ENCODE data around the gene CTF1. TPM values are rescaled to one million over a fixed set of nuclear protein-coding genes. Genes with fewer than 3 reads are reported as not detected.

Gene CTF1
- total RNA-seq, 2 donors from 2014 or later, result 0.17 to 0.36 TPM

GRCh38 chr16:30941600-30942425, 45.4 kb downstream of the CTF1 start:
- H3K27me3 Mint-ChIP-seq, result no peaks in the 10 kb centered on the region
- H3K4me1 Mint-ChIP-seq (ENCODE audit: low read depth in 2 of 2), result peaks cover 24 to 34% of the 10 kb centered on the region in 2 donors
- ATAC-seq (peak; percentile 96 to 97), DNase-seq (ENCODE audit: low spot score) (peak; percentile 87)
- H3K27ac Mint-ChIP-seq, result peak overlapping the region; percentile 43 to 89
- H3K36me3 Mint-ChIP-seq, result peaks cover 5% of the 10 kb centered on the region
- H3K4me3 Mint-ChIP-seq, result peak overlapping the region; percentile 58
- no peaks in the 10 kb centered on the region for H3K9me3 Mint-ChIP-seq

- Mint-ChIP-seq H3K27ac (peak overlapping the region; percentile 43 to 89), H3K9me3 (no peaks in the 10 kb centered on the region), H3K36me3 (peaks cover 5% of the 10 kb centered on the region), H3K4me3 (peak overlapping the region; percentile 58), H3K27me3 (no peaks in the 10 kb centered on the region), H3K4me1 (ENCODE audit: low read depth in 2 of 2) (peaks cover 22 to 34% of the 10 kb centered on the region in 2 donors)
- DNase-seq (ENCODE audit: low spot score) (no peak), ATAC-seq (no peak)
Measured at GRCh38 chr16:30942426-30942806, 46.0 kb downstream of the CTF1 start.

- no peaks in the 10 kb centered on the region for H3K9me3 Mint-ChIP-seq
- H3K4me3 Mint-ChIP-seq, result no peak overlapping the region
- H3K27ac Mint-ChIP-seq, result peak overlapping the region in 1 of 2 donors; percentile 53
- H3K4me1 Mint-ChIP-seq (ENCODE audit: low read depth in 2 of 2), result peaks cover 16 to 34% of the 10 kb centered on the region in 2 donors
- ATAC-seq, result no peak
- H3K27me3 Mint-ChIP-seq, result no peaks in the 10 kb centered on the region
- DNase-seq (ENCODE audit: low spot score), result no peak
- H3K36me3 Mint-ChIP-seq, result peaks cover 5% of the 10 kb centered on the region
Measured at GRCh38 chr16:30944352-30944751, 47.9 kb downstream of the CTF1 start.

DNA sequence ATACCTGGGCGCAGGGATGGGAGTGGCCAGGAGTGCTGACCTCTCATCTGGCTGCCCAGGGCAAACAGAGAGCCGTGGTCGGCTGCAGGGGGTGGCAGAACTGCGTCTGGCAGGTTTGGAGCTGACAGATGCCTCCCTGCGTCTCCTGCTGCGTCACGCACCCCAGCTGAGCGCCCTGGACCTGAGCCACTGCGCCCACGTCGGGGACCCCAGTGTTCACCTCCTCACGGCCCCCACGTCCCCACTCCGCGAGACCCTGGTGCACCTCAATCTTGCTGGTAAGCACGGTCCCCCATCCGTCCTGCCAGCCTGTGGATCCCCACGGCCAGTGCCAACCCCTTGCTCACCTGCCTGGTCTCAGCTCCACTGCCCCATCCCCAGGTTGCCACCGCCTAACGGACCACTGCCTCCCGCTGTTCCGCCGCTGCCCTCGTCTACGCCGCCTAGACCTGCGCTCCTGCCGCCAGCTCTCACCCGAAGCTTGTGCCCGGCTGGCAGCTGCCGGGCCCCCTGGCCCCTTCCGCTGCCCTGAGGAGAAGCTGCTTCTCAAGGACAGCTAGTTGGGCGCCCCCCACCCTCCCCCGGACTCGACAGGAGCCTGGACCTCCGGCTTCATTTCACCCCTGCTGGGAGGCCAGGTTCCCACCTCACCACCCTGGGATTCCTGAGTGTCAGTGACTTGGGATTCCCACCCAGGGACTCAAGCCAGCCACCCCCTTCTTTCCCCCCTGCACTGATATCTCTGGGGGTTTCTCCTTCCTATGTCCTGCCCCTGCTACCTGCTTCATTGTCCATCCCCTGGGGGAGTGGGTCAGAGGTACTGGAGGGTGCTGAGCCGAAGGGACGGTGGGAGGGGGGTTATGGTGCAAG, 50.5 kb downstream of the CTF1 start:
- Mint-ChIP-seq H3K4me3 (peak overlapping the region; percentile 17), H3K27me3 (no peaks in the 10 kb centered on the region), H3K4me1 (ENCODE audit: low read depth in 2 of 2) (peaks cover 17 to 36% of the 10 kb centered on the region in 2 donors), H3K9me3 (no peaks in the 10 kb centered on the region), H3K36me3 (peaks cover 5% of the 10 kb centered on the region), H3K27ac (peak overlapping the region in 1 of 2 donors; percentile 72)
- DNase-seq (ENCODE audit: low spot score) (no peak), ATAC-seq (no peak)

DNA sequence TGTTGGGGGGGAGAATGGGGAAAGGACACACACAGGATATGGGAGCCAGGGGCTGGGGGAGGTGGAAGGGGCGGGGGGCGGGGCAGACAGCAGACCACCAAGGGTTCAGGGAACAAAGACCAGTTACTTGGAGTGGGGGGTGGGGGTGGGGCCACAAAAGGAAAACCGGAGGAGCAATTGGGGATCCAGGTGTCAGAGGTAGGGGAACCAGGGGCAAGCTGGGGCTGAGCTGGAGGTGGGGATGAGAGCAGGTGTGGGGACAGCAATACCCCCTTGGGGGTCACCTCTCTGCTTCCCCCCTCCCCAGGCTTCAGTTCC, 51.1 kb downstream of the CTF1 start:
- peaks cover 16 to 32% of the 10 kb centered on the region in 2 donors for H3K4me1 Mint-ChIP-seq (ENCODE audit: low read depth in 2 of 2)
- H3K36me3 Mint-ChIP-seq, result peaks cover 5% of the 10 kb centered on the region
- no peaks in the 10 kb centered on the region for H3K9me3 Mint-ChIP-seq
- no peak overlapping the region for H3K4me3 Mint-ChIP-seq
- no peaks in the 10 kb centered on the region for H3K27me3 Mint-ChIP-seq
- DNase-seq (ENCODE audit: low spot score) (no peak), ATAC-seq (no peak)
- no peak overlapping the region for H3K27ac Mint-ChIP-seq

DNA sequence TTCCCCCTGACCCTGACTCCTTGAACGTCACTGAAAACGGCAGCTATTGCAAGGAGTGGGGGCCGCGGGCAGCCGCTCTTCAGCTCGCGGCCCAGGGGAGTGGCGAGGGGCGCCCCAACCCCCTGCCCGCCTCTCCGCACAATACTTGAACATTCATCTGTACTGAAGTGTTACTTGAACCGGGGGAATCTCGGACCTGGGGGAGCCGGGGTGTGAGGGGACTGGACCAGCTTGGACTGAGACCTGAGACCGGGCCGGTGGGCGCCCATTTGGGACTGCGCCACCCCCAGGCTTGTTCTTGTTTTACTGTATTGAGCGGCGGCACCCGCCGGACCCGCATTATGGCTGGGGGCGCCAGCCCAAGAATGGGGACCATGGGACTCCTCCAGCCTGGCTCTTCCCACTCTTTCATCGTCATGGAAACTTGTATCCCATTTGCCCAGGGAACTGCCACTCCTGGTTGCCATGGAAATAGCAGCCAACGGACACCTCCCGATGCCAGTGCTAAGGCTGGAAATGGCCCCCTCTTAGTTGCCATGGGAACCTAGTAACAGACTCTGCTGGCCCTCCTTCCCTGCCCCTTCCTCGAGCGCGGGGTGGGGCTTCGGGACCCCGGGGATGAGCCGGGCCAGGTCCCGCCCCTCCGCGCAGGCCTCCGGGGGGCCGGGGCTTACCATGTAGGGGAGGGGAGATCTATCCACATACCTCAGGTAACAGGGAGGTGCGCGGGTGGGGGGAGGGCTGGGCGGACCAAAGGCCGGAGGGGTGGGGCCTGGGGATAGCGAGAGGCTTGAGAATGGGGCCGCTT, 51.6 kb downstream of the CTF1 start:
- peaks cover 16 to 28% of the 10 kb centered on the region in 2 donors for H3K4me1 Mint-ChIP-seq (ENCODE audit: low read depth in 2 of 2)
- peak overlapping the region; percentile 86 for H3K4me3 Mint-ChIP-seq
- no peak overlapping the region for H3K27ac Mint-ChIP-seq

GRCh38 chr16:30948667-30949649, 52.5 kb downstream of the CTF1 start, which contains the start of gene ORAI3:
Gene ORAI3, plus strand, starts transcription at chr16:30949068. Its CDS starts 222 bp downstream, at chr16:30949290.
- DNase-seq (ENCODE audit: low spot score), result no peak
- Mint-ChIP-seq H3K4me3 (peak within 1 kb of the TSS; percentile 86), H3K4me1 (ENCODE audit: low read depth in 2 of 2) (peaks cover 16 to 25% of the 10 kb centered on the region in 2 donors), H3K27ac (peak within 1 kb of the TSS; percentile 51 to 86), H3K9me3 (no peaks in the 10 kb centered on the region), H3K36me3 (peaks cover 5% of the 10 kb centered on the region), H3K27me3 (no peaks in the 10 kb centered on the region)
- ATAC-seq, result peak; percentile 70 to 75

More for the DNA sequence above, 51.6 kb downstream of the CTF1 start:
- DNase-seq (ENCODE audit: low spot score) (no peak), ATAC-seq (no peak)
- H3K36me3 Mint-ChIP-seq, result peaks cover 5% of the 10 kb centered on the region
- H3K27me3 Mint-ChIP-seq, result no peaks in the 10 kb centered on the region
- no peaks in the 10 kb centered on the region for H3K9me3 Mint-ChIP-seq

- Mint-ChIP-seq H3K4me1 (ENCODE audit: low read depth in 2 of 2) (peaks cover 11 to 19% of the 10 kb centered on the region in 2 donors), H3K9me3 (no peaks in the 10 kb centered on the region), H3K27ac (peak overlapping the region; percentile 51 to 86), H3K36me3 (no peaks in the 10 kb centered on the region), H3K27me3 (no peaks in the 10 kb centered on the region), H3K4me3 (peak overlapping the region; percentile 86)
- DNase-seq (ENCODE audit: low spot score) (peak; percentile 73), ATAC-seq (peak; percentile 64 to 79)
Measured at GRCh38 chr16:30949650-30950515, 53.5 kb downstream of the CTF1 start.

DNA sequence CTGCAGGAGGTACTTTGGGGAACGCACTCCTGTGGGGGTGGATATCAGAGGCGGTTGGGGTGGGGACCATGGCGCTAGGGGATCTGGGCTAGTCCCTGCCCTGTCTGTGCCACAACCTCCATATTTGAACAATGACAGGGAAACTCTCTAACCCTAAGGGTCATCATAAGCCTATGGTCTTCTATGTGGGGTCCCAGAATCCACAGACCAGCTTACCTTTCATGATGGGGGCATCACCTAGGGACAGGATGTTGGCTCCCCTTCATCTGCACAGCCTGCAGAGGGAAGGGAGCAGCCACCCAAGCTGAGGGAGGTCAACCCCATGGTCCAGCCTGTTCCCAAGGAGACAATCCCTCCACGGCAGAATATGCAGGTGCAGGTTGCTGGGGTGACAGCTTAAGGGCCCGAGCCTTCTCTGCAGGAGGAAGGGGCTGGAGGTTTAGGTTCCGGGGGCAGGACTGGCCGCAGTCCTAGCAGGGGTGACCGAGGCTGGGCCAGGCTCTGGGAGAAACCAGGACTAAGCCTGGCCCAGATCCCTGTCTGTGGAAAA, 54.2 kb downstream of the CTF1 start:
- peak overlapping the region; percentile 86 for H3K4me3 Mint-ChIP-seq
- H3K9me3 Mint-ChIP-seq, result no peaks in the 10 kb centered on the region
- peaks cover 11 to 19% of the 10 kb centered on the region in 2 donors for H3K4me1 Mint-ChIP-seq (ENCODE audit: low read depth in 2 of 2)
- DNase-seq (ENCODE audit: low spot score), result no peak
- no peaks in the 10 kb centered on the region for H3K36me3 Mint-ChIP-seq
- H3K27ac Mint-ChIP-seq, result peak overlapping the region; percentile 51 to 86
- no peaks in the 10 kb centered on the region for H3K27me3 Mint-ChIP-seq
- ATAC-seq, result no peak

- Mint-ChIP-seq H3K27me3 (no peaks in the 10 kb centered on the region), H3K36me3 (no peaks in the 10 kb centered on the region), H3K4me3 (no peak overlapping the region), H3K4me1 (ENCODE audit: low read depth in 2 of 2) (peaks cover 13 to 19% of the 10 kb centered on the region in 2 donors), H3K9me3 (no peaks in the 10 kb centered on the region), H3K27ac (no peak overlapping the region)
- no peak for DNase-seq (ENCODE audit: low spot score)
- no peak for ATAC-seq
Measured at GRCh38 chr16:30951193-30951592, 54.8 kb downstream of the CTF1 start.

DNA sequence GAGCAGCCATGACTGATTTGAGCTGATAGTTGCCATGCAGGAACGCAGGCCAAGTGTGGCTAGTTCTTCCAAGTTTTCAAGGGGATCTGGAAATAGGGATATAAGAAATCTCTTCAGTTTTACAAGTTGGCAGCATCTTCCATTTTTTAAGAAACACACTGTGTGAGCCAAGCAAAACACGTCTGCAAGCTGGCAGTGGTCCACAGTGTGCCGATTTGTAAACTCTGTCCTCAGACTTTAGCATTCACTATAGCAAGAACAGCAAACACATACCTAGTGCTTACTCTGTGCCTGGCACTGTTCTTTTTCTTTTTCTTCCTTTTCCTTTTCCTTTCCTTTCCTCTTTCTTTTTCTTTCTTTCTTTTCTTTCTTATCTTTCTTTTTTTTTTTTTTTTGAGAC, 55.3 kb downstream of the CTF1 start:
- H3K36me3 Mint-ChIP-seq, result no peaks in the 10 kb centered on the region
- peaks cover 18 to 19% of the 10 kb centered on the region in 2 donors for H3K4me1 Mint-ChIP-seq (ENCODE audit: low read depth in 2 of 2)
- H3K27me3 Mint-ChIP-seq, result no peaks in the 10 kb centered on the region
- H3K9me3 Mint-ChIP-seq, result no peaks in the 10 kb centered on the region
- H3K4me3 Mint-ChIP-seq, result no peak overlapping the region
- ATAC-seq, result no peak
- no peak overlapping the region for H3K27ac Mint-ChIP-seq
- no peak for DNase-seq (ENCODE audit: low spot score)
